Adrenal gland (tissue), 12 donors: ENCODE measurements around the gene GPR132. TPM values are rescaled to one million over a fixed set of nuclear protein-coding genes. Genes with fewer than 3 reads are reported as not detected.
A peak's percentile ranks its signal among the peaks of the same experiment; 100 is the strongest.

Experiments used
- DNase-seq, 7 donors: peaks; one replicate each; pipeline ENCODE4 v3.0.0-alpha.2; 2019 to 2020
- H3K27ac ChIP-seq, 5 donors: fragments of 200-600 bp; sonication (generic) in 4 of 5; 1 replicate in 3 of 5; 2 replicates in 2 of 5; pipeline versions ENCODE4 v1.5.1 to v1.8.0; 2016 to 2020; ENCODE audit warnings: mild to moderate bottlenecking in 1 of 5
- H3K27me3 ChIP-seq: fragments of 200-600 bp; 2 replicates; pipeline ENCODE4 v1.8.0; 2021
- H3K36me3 ChIP-seq, 2 donors: fragments of 200-600 bp; replicated peaks in 1 of 2; 1 replicate in 1 of 2; 2 replicates in 1 of 2; pipeline versions ENCODE4 v1.5.1 to v1.8.0; 2018 to 2022
- H3K4me1 ChIP-seq, 2 donors: fragments of 200-600 bp; replicated peaks in 1 of 2; 1 replicate in 1 of 2; 2 replicates in 1 of 2; pipeline versions ENCODE4 v1.5.1 to v1.8.0; 2018 to 2021
- H3K4me3 ChIP-seq, 4 donors: fragments of 200-600 bp; sonication (generic) in 3 of 4; one replicate each; pipeline ENCODE4 v1.5.1; 2016 to 2018
- H3K9me3 ChIP-seq, 3 donors: fragments of 200-600 bp; sonication (generic) in 1 of 3; replicated peaks in 1 of 3; 1 replicate in 2 of 3; 2 replicates in 1 of 3; pipeline versions ENCODE4 v1.5.1 to v1.8.0; 2016 to 2021
- CTCF ChIP-seq, 6 experiments: fragments of 450-650 bp in 4 of 6; fragments of 200-600 bp in 2 of 6; sonication (generic) in 1 of 6; IDR thresholded peaks; 1 replicate in 5 of 6; 2 replicates in 1 of 6; pipeline versions ENCODE4 v1.5.1 to v1.8.0; 2016 to 2021; ENCODE audit warnings: antibody characterized with exemption in 6 of 6, mild to moderate bottlenecking in 2 of 6, moderate library complexity in 1 of 6
- POLR2A ChIP-seq, 2 donors: fragments of 450-650 bp; IDR thresholded peaks; one replicate each; pipeline ENCODE4 v1.6.1; 2017; ENCODE audit warnings: antibody characterized with exemption in 2 of 2, mild to moderate bottlenecking in 2 of 2, moderate library complexity in 1 of 2
- WGBS, 4 donors: extraction: QIAGEN DNeasy Blood & Tissue Kit in 2 of 4; methylation state at CpG; one replicate each; pipeline versions ENCODE4 v1.1.5 to v1.1.7; 2013 to 2017; 5-methylcytosine and 5-hydroxymethylcytosine counted together
- intact Hi-C, 2 donors: fragments of 100-400 bp; cut with DNase I; formaldehyde crosslinking; loops; one replicate each; pipeline versions ENCODE4 v1.14.1 to v1.15.0; 2022 to 2023
- polyA plus RNA-seq, 3 donors: library from polyadenylated mRNA; stranded (reverse); fragments of 200-250 nt in 2 of 3; fragments of 350-450 nt in 1 of 3; fragmentation: Illumina TruSeq in 1 of 3; extraction: RNeasy Lipid Tissue Mini Kit (QIAGEN cat#74804) in 1 of 3; gene quantifications; one replicate each; pipeline ENCODE4 v1.2.3, GENCODE V29; 2013 to 2014
- total RNA-seq, 9 donors: library from RNA; depleted of rRNA in 4 of 9; stranded (reverse); fragments of >200 nt in 4 of 9; fragments of 120-200 nt in 1 of 9; fragmentation: NEBNext Ultra II Directional in 1 of 9; extraction: Animal tissue kit (Norgen Biotek cat#: 25700) in 1 of 9; gene quantifications; one replicate each; pipeline versions ENCODE4 v1.1.0 to v1.2.4, GENCODE V29; 2013 to 2023
- donor health status: healthy with polysubstance abuse.
- donor health status: Bipolar disorder and iron deficiency.
- donor health status: DM: yes; HTN: yes; CAD: no.
- donor health status: DM: no; HTN: no; CAD: no.
- donor health status: DM: no; HTN: no; CAD: no.
- donor health status: DM: yes; HTN: yes; CAD: no.

The GPR132 gene
- total and polyA plus RNA-seq, 12 donors = 0.17 to 11.7 (median 1.6) TPM

GRCh38 chr14:105047283-105048016, 17.8 kb downstream of the GPR132 start:
- intact Hi-C loops = loop anchor here (2.0 to 5.0 kb wide), 3 partner anchors 70 to 150 kb away; partner anchors contain the start of gene AHNAK2 (in 1 of the 2)
- 66 to 73% (median 70%) methylated on average over 6 to 24 of the region's 24 CpGs for WGBS, 4 donors
- DNase-seq = peak in 1 of 7 donors; percentile 13
- Histone ChIP-seq H3K4me1 (no peaks in the 10 kb centered on the region), H3K9me3 (no peaks in the 10 kb centered on the region), H3K4me3 (no peak overlapping the region), H3K27me3 (peaks cover 10% of the 10 kb centered on the region), H3K36me3 (no peaks in the 10 kb centered on the region), H3K27ac (no peak overlapping the region)
- TF ChIP-seq CTCF (IDR thresholded peaks at IDR 0.05) (no peak), POLR2A (IDR thresholded peaks at IDR 0.05) (no peak)

- Histone ChIP-seq H3K27ac (no peak overlapping the region), H3K9me3 (no peaks in the 10 kb centered on the region), H3K4me3 (no peak overlapping the region), H3K27me3 (peaks cover 10% of the 10 kb centered on the region), H3K4me1 (no peaks in the 10 kb centered on the region), H3K36me3 (no peaks in the 10 kb centered on the region)
- 78 to 90% (median 81%) methylated on average over 2 to 9 of the region's 9 CpGs; no CpG with 5 or more reads in 1 of the 4 donors for WGBS, 4 donors
- intact Hi-C loops = loop anchor here (2.0 to 5.0 kb wide), 3 partner anchors 70 to 150 kb away; partner anchors contain the start of gene AHNAK2 (in 1 of the 2)
- no peak for TF ChIP-seq POLR2A (IDR thresholded peaks at IDR 0.05)
- no peak for DNase-seq
Observed at GRCh38 chr14:105046891-105047282, 18.3 kb downstream of the GPR132 start.

GRCh38 chr14:105045710-105046326, 19.4 kb downstream of the GPR132 start:
- no peak overlapping the region for H3K4me3 ChIP-seq
- WGBS, 4 donors = 3 to 5% (median 4%) methylated on average over 32 to 42 of the region's 42 CpGs
- peak; percentile 93 to 100 (median 100) for TF ChIP-seq CTCF (IDR thresholded peaks at IDR 0.05)
- TF ChIP-seq POLR2A (IDR thresholded peaks at IDR 0.05) = peak in 1 of 2 donors; percentile 11
- intact Hi-C loops = loop anchor here (2.0 to 5.0 kb wide), 3 partner anchors 69 to 149 kb away; partner anchors contain the start of gene AHNAK2 (in 1 of the 2)
- H3K27me3 ChIP-seq = peaks cover 10% of the 10 kb centered on the region
- DNase-seq = peak; percentile 84 to 94 (median 90)
- H3K27ac ChIP-seq = no peak overlapping the region
- H3K4me1 ChIP-seq = no peaks in the 10 kb centered on the region
- H3K36me3 ChIP-seq = no peaks in the 10 kb centered on the region
- H3K9me3 ChIP-seq = no peaks in the 10 kb centered on the region

GRCh38 chr14:105043641-105044040, 21.6 kb downstream of the GPR132 start:
- no peaks in the 10 kb centered on the region for H3K9me3 ChIP-seq
- H3K4me1 ChIP-seq = no peaks in the 10 kb centered on the region
- H3K27me3 ChIP-seq = no peaks in the 10 kb centered on the region
- WGBS, 4 donors = 71 to 82% (median 74%) methylated on average over 7 of the region's 7 CpGs
- TF ChIP-seq CTCF (IDR thresholded peaks at IDR 0.05) (no peak), POLR2A (IDR thresholded peaks at IDR 0.05) (no peak)
- no peak overlapping the region for H3K27ac ChIP-seq
- H3K4me3 ChIP-seq = no peak overlapping the region
- DNase-seq = no peak
- H3K36me3 ChIP-seq = no peaks in the 10 kb centered on the region
- intact Hi-C loops = no loop called here
